HG03139 (cell line): ENCODE results near the gene MOB3A.
A peak's percentile ranks its signal among the peaks of the same experiment; 100 is the strongest.

ENCODE experiments used
- ATAC-seq: cut with Tn5 transposase; IDR thresholded peaks from one replicate; pipeline ENCODE4 v1.9.1; 2021; ENCODE audit not compliant: unreplicated experiment

MOB3A gene

DNA sequence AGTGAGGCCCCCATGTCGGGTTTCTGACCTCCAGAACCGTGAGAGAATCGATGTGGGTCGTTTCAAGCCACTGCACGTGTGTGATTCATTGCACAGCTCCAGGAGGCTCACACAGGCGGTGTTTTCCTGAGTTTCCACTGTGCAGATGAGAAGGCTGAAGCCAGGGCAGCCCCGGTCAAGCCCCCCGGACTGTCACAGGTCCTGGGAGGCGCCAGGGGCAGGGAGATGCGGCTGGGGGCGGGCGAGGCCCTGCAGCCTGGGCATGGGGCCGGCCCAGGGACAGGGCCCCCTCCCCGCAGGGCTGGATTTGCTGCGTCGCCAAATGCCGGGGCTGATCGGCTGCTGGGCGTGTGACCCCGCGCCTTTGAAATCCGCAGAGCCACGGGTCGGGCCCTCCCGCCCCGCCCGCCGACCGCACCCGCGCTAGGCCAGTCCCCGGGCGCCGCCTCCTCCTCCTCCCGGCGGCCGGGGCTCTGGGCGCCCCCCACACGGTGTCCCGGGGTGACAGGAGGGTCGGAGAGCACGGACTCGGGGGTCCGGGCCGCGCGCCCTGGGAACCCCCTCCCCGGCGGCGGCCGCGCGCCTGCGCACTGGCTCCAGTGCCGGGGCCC is 35.1 kb downstream of the MOB3A start:
- ATAC-seq, result peak; percentile 23

DNA sequence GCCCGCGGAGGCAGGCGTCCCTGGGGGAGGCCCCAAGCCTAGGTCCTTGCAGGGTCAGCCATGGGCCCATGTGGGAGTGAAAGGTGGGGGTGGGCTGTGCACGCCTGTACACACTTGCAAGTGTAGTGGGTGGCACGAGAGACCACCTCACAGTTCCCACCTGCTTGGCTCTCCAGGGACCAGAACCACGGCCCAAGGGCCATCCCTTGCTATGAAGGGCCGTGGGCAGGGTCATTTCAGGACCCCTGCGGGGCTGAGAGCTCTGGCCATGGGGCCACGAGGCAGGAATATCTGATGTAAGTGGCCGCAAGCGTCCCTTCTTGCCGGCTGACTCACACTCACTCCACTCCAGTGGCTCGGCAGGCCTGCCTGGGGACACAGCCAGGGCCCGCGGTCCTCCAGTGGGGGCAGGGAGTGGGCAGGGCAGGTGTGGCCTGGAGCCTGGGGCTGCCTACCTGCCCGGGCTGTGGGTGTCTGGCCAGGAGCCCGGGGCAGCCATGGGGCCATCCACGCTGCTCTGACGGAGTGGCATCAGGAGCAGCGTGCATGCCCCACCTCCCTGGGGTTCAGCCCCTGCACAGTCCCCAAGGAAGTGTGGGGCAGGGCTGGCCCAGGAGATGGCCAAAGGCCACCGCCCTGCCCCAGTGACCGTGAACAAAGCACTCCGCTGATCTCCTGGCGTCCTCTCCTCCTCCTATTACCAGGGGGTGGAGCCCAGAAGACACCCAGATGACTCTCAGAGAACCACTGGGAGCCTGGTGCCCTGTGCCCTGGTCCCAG is 36.5 kb downstream of the MOB3A start:
- no peak for ATAC-seq

DNA sequence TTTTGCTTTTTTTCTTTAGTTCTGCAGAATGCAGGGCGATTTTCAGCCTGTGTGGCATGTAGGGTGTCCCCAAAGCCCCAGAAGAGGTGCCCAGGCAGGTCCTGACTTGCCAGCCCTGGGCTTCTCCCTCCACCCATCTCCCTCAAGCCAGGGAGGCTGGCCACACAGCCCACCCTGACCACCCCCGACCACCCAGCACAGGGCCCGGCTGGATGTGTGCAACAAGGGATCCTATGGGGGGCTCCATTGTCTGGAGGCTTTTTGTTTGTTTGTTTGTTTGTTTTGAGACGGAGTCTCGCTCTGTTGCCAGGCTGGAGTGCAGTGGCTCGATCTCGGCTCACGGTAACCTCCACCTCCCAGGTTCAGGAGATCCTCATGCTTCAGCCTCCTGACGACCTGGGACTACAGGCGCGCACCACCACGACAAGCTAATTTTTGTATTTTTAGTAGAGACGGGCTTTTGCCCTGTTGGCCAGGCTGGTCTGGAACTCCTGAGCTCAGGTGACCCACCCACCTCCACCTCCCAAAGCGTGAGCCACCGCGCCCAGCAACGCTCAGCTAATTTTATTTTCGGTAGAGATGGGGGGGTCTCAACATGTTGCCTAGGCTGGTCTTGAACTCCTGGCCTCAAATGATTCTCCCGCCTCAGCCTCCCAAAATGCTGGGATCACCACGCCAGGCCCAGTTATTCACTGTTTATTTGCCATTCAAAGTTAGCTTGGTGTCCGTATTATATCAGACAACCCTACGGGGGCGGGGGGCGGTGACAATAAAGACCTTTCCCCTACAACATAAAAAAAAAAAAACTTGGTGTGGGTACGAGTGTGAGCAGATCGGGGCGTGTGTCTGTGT is 37.3 kb downstream of the MOB3A start:
- no peak for ATAC-seq

DNA sequence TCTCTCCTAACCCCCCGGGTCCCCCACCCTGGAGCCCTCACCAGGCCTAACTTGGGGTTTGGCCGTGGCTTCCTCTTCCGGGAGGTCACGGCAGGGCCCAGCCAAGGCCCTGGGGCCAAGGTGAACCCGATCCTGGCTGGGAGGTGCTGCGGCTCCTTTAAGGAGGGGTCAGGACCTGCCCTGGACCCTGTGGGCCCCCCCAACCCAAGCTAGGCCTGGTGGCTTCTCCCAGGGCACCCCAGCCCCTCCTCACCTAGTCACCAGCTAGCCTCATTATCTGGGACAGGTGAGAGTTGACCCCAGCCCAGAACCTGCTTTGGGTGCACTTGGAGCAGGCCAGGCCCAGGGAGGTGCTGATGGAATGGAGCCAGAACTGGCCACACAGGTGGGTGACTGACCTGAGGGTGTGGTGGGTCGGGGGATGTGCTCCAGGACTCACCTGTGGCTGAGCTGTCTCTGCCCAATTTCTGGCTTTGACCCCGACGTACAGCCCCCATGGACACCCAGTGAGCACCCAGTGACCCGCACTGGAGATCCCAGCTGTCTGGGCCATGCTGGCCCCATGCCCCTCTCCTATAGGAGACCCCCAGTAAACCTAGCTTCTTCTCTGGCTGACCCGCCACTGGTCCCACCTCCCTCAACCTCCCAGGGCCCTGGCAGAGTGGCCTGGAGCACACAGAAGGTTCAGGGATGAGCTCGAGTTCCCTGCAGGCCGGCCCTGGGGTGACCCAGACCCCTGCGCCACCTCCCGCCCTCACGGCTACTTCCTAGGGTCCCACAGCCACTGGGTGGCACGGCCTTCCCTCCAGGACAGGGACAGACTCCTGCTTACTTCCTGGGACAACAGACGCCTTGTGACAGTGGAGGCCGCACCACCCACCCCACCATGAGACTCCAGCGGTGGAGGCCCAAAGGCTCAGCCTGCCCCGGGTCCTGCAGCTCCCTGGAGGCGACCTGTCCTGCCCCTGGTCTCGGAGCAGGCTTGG is 38.3 kb downstream of the MOB3A start:
- ATAC-seq, result no peak

DNA sequence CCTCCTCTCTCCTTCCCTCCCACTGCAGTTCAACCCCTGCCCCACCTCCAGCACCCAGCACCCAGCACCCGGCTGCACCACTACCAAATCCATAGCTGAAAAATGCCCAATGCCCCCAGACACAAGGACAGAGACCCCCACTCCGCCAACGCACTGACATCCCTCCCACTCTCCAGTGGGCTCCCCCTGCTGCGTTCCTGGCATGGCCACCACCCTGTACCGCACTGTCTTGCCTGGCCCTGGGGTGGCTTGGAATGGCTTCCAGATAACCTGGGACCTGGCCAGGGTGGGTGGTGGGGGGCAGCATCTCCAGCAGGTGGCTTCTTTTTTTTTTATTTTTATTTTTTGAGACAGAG is 39.3 kb downstream of the MOB3A start:
- ATAC-seq, result no peak

DNA sequence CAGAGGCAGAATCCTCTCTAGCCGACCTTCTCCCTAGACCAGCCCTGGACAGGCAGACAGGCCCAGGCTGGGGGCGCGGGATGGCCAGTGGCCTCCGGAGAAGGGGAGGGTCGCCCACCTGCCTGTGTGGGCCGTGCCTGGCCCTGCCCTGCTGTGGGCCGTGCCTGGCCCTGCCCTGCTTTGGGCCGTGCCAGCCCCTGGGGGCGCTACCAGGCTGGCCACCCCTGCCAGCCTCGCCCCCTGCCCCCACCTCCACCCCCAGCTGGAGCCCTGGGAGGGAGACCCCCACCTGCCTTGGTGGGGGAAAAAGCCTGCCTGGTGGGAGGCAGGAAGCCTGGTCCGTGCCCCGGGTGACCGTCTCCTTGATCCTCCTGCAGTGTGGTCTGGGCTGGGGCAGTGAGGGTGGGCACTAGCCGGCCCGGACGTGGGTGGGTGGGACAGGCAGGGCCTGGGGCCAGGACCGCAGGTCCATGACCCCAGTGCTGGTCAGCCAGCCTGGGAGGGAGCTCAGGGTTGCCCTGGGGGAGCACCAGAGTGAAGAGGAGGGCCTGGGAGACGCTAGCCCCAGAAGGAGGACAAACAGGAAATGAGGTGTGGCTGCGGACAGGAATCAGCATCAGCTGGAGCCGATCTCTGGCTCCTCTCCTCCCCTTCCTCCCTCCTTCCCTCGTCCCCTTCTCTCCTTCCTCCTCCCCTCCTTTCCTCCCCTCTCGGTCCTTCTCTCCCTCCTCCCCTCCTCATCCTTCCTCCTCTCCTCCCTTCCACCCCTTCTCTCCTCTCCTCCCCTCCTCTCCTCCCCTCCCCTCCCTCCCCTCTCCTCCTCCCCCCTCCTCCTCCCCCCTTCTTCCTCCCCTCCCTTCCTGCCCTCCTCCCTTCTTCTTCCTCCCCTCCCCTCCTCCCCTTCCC is 39.9 kb downstream of the MOB3A start:
- ATAC-seq, result no peak

DNA sequence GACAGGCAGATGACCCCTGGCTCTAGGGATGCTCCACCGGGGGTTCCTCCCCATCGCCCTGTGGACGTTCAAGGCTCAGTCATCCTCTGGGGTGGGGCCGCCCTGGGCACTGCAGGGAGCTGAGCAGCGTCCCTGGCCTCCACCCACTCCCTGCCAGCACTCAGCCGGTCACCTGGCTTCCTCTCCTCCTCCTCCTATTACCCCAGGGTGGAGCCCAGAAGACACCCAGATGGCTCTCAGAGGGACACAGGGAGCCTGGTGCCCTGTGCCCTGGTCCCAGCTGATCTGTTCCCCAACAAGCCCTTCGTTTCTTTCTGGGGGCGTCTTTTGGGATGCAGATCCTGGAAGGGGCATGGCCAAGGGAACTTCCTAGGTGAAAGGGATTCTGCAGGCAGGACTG is 41.4 kb downstream of the MOB3A start:
- ATAC-seq, result no peak

DNA sequence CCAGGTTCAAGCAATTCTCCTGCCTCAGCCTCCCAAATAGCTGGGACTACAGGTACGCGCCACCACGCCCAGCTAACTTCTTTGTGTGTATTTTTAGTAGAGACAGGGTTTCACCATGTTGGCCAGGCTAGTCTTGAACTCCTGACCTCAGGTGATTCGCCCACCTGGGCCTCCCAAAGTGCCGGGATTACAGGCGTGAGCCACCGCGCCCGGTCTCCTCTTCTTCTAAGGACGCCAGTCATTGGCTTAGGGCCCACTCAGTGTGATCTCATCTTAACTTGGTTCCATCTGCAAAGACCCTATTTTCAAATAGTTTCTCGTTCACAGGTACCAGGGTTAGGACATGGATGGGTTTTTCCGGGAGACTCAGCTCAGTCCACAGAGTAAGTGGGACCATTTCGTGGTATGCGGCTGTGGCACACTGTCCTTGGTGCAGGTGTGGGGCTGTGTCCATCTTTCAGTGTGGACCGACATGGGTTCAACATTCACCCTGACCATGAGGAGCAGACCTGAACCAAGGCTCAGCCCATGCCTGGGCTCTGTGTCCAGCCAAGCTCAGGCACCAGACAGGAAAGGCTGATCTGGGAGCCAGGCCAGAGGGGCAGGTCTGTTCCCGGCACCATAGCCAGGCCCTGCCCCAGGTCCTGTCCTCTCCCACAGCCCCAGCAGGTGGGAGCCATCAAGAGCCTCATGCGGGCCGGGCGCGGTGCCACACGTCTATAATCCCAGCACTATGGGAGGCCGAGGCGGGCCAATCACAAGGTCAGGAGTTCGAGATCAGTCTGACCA is 42.3 kb downstream of the MOB3A start:
- ATAC-seq, result no peak

DNA sequence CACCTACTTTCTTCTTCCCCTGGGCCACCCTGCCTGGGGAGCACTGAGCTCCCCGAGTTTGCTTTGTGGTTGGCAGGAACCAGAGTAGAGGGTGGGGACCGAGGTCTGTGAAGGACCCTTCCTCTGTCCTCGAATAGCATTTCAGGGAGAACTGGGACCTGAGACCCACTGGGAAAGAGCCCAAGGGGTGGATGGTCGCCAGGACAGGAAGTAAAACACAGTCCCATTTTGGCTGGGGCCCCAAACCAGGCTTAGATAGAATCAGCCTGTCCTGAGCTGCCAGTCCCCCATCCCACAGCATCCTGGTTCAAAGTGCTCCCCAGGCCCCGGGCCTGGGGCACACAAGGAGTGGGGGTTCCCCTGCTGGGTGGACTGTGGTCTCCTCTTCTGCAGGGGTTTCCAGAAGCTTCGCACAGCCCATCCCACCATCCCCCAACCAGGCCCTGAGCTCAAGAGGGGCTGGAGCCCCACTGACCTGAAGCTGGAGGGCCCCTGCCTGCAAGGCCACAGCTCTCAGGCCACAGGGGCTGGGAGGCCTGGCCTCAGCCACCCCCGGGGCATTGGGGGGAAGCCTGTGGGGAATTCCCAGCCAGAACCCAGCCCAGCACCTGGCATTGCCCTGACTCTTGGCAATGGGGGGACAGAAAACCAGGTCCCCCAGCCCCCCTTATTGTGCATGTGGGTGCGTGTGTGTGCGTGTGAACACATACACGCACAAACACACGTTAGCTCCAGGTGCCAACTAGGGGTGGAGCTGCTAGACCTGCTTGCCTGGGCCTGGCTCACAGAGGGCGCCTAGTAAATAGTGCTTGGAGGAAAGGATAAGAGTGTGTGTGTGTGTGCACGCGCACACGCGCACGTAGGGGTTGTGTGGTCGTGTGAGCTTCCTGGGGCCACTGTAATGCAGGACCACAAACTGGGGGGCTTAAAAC is 44.1 kb downstream of the MOB3A start:
- ATAC-seq, result no peak

DNA sequence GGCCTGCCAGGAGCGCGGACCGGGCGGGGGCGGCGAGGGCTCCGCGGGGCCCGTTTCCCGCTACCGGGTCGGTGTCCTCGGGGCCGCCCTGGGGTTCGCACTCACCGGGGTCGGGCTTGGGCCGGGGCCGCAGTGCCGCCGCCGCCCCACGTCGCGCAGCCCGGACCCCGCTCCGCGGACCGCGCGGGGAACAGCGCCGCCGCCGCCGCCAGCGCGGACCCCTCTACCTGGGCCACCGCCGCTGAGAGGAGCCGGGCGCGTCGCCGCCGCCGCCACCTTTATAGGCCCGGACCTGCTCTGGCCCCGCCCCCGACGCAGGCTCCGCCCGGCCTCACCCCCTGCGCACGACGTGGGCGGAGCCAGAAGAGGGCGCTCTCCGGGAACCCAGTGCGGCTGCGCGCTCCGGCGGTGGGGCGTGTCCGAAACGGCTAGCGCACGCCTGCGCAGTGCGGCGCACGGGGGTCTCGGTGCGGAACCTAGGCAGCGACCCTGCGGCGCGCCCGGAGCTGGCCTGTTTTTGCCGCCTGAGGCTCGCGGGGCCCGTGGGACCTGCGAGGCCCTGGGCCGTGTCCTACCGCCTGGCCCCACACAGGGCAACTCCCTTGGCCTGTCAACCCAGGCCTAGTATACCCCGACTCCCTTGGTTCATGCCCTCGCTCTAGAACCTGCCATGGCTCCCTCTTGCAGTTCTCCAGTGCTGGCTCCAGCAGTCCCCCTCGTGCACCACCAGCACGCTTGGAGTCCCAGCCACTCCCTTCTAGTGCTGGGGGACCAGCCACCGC is 44.9 kb downstream of the MOB3A start, which contains the start of gene MKNK2:
Gene MKNK2 (minus strand): TSS at position 254 of the 782 bp plus-strand sequence. CDS start 393 bp downstream, outside the sequence.
- ATAC-seq, result peak; percentile 42

DNA sequence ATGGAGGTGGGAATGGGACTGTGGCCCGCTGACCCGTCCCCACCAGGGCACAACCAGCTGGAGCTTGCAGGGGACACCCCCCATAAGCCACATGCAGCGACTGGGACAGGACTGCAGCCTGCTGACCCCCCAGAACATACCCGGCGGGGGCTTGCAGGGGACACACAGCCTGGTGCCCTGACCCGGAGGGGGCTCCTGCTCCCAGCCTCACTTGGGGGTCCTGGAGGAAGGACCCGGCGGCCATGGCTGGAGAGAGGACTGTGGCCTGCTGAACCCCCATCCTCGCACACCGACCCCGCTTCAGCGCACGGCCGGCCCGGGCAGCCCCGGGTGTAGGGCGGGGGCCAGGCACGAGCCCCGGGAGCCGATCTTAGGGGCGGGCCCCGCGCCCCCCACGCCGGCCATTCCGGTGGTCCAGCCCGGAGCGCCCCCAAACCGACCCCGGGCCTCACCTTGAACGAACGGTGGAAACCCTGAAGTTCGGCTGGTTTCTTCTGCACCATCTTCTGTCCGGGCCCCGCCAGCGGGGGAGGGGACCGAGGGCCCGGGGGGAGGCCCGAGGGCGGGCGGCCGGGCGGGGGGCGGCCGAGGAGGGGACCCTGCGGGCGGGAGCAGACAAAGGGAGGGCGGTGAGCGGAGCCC is 45.7 kb downstream of the MOB3A start:
- peak; percentile 1 for ATAC-seq

DNA sequence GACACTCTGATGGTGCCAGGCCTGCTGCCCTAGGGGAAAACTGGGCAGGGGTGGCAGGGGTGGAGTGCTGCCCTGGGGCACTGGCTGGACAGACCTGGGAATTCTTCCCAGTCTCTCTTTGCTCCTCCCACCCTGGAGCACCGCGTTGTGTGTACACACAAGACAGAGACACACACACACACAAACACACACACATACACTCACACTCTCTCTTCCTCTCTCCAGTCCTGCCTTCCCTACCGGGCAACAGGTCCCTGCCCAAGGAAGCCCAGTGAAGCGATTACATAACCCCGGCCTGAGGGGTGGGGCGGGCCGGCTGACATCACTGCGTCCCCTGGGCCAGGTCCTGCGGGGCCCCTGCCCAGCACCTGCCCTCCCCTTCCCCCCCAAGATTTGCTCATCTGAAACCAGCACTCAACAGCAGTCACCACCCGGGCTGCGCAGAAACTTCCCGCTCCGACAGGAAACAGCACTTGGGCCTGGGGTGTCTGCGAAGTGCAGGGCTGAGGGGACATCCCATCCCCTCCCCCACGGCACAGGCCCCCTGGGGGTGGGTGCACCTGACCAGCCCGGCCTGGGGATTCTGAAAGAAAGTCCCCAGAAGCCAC is 46.3 kb downstream of the MOB3A start:
- ATAC-seq, result no peak

DNA sequence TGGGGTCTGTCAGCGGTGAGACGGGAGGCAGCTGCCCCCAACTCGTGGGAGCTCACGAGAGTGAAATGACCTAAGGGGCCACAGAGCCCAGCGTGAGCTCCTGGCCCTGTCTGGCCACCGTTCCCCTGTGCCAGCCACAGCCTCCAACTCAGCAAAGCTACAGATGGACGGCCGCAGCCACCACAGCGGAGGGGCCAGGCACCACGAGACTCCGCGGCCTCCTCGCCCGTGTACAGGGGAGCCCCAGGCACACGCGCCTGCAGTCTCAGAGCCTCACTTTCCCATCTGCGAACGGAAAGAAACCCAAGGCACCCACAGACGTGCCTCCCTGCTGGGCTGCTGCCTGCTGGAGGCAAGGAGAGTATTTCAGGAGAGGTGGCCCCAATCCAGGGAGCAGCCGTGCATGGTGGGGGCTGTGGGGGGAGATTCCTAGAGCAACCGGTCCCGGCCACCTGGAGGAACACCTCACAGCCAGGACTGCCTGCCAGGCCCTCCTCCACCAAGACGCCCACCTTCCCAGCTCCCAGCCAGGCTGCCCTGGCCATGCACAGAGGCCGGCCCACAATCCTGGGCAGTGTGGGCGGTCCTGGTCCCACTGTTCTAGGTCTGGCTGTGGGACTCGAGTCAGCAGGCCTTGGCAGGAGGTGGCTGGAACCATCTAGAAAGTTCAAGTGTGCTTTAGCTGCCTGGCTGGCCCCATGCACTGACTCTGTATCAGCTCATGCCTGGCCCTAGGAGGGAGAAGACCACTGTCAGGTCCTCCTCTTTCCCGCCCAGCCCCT is 47.0 kb downstream of the MOB3A start:
- no peak for ATAC-seq

DNA sequence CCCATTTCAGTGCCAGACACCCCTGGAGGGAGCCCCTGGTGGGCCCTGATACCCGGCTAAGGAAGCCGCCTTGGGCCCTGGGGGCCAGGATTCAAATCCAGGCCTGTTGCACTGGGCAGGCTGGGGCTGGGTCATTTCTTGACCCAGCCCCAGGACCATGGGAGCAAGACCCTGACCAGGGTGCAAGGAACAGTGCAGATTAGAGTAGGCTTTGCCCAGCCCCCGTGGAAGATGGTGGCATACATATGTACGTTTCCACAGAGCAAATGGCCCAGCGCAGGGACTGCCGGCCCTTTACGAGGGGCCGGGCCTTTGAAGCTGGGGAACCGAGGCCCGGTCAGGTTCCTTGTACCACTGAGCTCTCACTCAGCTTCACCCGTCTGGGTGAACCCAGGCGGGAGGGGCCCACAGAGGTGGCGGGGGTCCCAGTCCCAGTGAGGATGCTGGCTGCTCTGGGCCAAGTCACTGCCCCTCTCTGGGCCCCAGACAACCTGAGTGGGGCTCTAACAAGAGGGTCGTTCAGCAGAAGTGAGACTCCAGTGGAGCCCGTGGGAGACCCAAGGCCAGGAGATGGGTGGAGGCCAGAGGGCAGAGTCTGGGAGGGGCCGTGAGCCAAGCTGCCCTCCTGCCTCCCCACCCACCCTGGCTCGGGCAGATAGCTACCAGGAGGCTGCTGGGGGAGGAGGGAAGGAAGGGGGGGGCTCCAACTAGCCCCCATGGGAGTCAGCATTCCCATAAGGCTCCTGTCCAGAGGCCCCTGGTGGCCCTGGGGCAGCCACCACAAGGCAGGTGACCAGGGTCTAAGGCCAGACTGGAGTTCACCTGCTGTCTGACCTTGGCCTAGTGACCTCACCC is 47.8 kb downstream of the MOB3A start:
- no peak for ATAC-seq
